GM18517 (cell line): ENCODE data around the gene SLC27A3.
"Not testable (repeated sequence)": the region's sequence is repeated elsewhere in the genome, so short reads cannot be mapped to it uniquely, and the experiment has no call there.

Experiments
- ATAC-seq: cut with Tn5 transposase; IDR thresholded peaks from one replicate; pipeline ENCODE4 v1.9.1; 2021; ENCODE audit warnings: mild to moderate bottlenecking, moderate library complexity; ENCODE audit not compliant: unreplicated experiment

The SLC27A3 gene

DNA sequence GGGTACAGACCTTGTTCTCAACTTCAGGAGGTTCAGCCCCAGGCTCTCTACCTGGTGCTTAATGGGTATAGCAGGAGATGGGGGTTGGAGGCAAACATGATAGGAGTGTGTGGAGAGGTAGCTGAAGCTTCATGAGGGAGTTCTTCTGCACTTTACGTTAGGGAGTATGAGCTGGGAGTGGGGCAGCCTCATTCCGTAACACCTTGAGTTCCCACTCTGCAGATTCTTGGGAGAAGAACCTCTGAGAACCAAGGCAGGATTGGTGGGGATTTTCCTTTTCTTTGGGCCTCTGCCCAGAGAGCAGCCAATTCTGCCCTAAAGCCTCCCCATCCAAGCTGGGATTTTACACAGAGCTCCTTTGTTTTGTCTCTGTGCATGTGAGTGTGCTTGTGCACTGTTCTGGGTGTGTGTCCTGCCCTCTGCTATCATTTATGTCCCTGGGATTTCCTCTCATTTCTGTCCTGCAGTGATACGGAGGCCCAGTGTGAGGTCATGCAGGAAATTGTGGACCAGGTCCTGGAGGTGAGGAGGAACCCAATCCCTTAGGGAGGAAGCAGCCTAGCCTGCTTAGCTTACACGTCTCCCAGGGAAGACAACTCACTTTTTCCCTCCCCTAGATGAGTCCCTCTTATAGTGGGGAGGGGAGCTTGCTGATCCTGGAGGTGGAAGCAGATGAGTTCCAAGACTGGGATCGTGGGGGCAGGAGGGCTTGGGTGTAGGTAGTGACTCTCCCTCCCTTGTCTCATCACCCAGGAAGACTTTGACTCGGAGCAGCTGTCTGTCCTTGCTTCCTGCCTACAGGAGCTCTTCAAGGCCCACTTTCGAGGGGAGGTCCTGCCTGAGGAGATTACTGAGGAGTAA, 11.6 kb upstream of the SLC27A3 start:
- ATAC-seq: no peak

DNA sequence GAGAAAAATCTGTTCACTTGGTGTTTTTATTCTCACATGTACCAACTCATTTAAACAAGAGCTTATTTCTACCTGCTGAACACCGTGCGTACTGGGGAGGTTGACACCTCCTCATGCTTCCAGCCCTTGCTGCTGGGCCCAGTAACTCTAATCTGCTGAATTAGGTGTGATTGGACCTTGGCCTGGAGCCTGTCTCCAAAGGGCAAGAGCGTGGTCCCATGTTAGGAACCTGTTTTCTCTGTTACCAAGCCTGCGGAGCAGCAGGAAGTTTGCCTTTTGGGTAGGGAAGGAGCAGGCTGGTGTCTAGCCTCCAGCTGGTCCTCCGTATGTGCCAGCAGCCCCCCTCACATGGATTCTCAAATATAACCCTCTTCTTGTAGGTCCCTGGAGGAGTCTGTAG, 10.9 kb upstream of the SLC27A3 start:
- ATAC-seq: no peak

DNA sequence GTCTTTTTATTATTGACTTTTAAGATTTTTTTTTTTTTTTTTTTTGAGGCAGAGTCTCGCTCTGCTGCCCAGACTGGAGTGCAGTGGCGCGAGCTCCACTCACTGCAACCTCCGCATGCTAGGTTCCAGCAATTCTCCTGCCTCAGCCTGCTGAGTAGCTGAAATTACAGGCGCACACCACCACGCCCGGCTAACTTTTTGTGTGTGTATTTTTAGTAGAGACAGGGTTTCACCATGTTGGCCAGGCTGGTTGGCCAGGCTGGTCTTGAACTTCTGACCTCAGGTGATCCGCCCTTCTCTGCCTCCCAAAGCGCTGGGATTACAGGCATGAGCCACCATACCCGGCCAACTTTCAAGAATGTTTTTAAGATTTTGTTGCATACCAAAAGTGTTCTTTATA, 8.5 kb upstream of the SLC27A3 start:
- ATAC-seq: not testable (repeated sequence)

DNA sequence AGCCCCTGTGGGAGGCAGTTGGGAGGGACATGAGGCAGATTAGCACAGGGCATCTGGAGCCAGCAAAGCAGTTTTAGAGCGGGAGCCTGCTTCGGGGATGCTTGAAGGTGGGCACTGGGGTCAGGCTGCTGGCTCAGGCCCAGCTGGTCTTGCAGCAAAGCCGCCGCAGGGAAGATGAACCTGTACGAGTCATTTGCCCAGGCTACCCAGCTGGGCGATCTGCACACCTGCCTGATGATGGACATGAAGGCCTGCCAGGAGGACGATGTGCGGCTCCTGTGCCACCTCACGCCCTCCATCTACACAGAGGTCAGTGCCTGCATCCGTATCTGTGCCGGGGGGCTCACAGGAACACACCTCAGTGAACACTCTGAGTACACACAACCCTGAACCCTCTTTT, 7.7 kb upstream of the SLC27A3 start:
- no peak for ATAC-seq

DNA sequence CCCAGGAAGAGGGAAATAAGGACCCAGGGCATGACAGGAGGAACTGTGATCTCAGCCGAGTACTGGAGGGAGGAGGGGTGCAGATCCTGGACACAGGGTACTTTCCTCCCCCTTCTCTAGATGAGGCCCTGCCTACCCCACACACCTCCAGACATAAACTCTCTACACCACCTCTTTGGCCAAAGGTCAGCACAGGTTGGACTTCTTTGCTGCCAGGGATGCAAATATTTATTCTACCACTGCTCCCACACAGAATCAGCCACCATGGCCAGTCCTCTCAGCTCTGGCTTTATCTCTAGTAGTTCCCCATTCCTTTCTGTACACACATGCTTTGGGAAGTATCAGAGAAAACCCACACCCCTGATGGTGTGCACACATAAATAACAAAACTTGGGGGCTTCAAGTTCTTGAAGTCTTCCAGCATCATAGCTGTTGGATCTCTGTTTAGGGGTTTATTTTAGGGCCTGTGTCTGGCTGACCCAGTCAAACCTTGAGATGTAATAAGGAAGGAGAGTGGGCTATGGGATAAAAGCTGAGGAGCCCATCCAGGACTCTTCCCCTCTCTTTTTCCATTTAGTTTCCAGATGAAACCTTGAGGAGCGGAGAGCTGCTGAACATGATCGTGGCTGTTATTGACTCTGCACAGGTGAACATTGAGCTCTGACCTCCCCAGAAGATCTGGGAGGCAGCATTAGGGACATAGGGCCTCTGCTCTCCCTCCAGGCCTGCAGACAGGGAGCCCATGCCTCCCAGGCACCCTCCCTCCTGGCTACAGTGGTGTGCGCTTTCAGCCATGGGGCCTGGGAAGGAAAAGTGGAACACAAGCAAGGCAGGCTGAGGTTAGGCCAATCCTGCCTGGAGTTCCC, 6.7 kb upstream of the SLC27A3 start:
- no peak for ATAC-seq

DNA sequence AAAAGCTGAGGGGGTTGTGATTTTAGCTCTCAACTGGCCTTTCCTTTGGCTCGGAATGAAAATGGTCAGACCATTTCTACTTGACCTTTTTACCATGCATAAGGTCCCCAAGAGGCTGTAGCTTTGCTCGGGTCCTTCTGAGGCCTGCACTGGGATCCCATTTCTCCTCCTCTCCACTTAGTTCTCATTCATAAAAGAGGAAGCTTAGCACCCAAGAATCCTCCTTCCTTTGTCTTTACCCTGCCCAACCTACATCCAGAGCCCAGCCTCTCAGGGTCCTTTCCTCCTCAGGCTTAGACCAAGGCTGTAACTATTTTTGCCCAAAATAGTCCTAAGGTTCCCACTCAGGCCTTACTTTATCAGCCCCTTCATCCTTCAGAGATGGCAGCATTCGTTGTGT, 6.0 kb upstream of the SLC27A3 start:
- no peak for ATAC-seq

DNA sequence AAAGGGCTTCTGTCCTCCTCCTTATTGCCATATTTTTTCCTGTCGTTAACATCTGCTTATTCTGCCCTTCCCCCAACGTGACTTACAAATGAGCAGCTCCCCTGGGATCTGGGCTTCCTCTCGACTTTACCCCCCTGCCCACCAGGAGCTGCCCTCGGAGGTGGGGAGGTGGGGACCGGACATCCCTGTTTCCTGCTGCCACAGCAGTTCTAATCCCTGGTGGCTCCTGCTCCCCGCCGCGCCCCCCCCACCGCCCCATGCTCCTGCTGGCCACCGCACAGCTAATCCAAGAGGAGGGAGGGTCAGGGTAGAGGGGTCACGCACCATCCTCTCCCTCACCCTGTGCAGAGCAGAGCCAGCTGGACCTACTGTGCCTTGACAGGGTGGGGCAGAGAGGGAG, 4.4 kb upstream of the SLC27A3 start:
- ATAC-seq: no peak

DNA sequence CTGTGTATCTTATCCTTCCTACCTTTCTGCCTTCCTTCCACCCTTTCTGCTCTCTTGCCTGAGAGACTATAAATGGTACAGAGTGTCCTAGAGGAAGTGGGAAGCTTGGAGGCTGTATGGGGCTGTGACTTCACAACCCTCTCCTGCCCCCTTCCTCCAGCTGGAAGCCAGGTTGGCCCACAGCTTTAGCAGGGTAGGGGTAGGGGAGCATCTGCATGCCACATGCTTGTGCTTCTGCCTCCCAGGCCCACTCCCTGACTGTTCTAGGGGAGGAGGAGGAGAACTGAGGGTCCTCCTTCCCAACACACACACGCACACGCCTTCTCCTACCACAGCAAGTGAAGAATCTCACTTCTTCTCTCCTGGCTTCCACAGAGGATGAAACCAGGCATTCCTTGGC, 3.9 kb upstream of the SLC27A3 start:
- no peak for ATAC-seq

DNA sequence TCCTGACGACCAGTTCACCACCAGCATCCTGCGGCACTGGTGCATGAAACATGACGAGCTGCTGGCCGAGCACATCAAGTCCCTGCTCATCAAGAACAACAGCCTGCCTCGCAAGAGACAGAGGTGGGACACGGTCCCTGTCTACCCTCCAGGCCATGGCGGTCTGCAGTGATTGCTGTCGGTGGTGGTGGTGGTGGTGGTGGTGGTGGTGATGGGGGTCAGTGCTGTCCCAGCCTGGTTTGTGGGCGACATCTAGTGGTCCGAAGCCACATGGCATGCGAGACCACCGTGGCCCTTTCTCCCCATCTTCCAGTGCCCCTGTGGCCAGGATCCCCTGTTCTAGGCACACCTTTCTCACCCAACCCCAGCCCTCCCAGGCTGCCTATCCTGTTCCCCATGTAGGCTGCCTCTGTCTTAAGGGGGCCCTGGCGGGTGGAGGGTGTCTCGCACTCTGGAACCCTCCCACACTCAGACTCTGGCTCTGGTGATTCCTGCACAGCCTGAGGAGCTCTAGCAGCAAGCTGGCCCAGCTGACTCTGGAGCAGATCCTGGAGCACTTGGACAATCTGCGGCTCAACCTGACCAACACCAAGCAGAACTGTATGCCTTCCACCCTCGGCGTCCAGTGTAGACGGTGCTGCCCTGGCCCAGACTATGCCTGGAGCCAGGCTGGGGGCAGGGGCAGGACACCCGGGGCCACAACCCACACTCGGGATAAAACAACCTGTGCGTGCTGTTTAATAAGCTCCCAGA, 3.2 kb upstream of the SLC27A3 start:
- no peak for ATAC-seq

DNA sequence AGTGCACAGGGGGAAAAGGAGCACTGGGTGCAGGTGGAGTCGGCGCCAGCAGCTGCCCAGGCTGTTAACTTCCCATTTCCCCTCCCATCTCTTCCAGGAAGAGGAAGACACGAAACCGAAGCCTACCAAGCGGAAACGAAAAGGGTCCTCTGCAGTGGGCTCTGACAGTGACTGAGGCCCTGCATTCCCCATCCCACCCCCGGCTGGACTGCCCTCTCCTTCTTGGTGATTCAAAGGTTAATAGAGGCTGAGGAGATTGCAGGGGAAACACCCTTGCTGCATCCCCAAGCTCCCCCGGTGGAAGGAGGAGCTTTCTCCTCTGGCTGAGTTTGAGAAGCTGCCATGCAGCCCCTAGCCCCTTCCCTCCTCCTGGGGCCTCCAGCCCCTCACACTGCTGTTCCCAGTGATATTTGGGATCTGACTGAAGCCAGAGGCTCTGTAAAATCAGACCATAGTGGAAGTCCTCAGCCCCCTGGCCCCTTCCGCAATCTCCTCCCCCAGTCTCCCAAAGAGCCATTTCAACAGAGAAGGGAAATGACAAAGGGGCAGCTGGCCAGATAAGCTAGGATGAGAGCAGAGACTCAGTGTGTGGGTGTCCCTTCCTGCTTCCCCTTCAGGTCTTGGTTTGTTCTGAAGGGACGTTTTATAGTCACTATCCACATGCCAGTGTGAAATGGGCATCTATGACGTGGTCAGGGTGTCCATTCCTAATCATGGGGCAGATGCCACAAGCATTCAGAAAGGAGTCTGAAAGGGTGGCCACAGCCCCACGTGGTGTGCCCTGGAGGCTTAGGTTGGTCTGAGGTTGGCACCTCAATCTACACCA, 1.9 kb upstream of the SLC27A3 start:
- no peak for ATAC-seq

DNA sequence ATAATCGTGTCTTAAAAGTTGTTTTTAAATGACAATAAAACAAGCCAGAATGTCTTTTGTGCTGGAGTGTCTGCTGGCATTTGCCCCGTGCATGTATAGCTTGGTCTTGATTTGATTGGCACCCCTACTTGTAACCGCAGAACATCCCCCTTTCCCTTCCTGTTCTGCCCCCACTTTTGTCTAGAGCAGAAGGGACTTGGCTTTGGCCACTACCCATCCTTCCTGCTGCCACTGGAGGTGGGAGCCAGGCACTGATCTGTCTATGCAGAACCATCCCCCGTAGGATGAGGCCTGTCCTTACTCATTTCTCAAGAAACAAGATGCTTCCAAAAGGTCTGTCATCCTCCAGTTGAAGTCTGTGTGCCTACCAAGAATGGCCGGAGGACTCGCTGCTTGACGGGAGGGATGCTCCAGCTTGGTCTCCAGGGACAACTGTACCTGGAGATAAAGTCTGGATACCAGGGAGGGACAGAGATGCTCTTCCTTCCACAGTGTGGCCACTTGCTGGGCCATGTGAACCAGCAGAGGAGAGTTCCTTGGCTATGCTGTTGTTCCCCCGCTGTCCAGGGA, 1.1 kb upstream of the SLC27A3 start:
- no peak for ATAC-seq

DNA sequence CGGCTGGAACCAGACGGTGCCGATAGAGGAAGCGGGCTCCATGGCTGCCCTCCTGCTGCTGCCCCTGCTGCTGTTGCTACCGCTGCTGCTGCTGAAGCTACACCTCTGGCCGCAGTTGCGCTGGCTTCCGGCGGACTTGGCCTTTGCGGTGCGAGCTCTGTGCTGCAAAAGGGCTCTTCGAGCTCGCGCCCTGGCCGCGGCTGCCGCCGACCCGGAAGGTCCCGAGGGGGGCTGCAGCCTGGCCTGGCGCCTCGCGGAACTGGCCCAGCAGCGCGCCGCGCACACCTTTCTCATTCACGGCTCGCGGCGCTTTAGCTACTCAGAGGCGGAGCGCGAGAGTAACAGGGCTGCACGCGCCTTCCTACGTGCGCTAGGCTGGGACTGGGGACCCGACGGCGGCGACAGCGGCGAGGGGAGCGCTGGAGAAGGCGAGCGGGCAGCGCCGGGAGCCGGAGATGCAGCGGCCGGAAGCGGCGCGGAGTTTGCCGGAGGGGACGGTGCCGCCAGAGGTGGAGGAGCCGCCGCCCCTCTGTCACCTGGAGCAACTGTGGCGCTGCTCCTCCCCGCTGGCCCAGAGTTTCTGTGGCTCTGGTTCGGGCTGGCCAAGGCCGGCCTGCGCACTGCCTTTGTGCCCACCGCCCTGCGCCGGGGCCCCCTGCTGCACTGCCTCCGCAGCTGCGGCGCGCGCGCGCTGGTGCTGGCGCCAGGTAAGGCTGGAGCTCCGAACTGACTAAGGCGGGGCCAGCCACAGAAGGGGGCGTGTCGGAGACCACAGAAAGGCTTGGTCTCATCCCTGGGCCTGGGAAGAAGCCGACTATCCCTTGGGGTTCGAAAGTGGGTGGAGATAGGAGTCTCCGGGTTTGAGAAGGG, 486 bp downstream of the SLC27A3 start:
- no peak for ATAC-seq

DNA sequence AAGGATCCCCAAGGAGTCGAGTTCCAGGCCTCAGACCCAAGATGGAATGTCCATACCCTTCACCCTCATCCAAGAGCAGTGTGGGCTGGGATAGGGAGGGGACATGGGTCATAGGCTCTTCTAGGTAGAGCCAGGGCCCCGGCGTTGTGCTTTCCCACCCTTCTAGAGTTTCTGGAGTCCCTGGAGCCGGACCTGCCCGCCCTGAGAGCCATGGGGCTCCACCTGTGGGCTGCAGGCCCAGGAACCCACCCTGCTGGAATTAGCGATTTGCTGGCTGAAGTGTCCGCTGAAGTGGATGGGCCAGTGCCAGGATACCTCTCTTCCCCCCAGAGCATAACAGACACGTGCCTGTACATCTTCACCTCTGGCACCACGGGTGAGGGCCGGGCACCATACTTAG, 1.1 kb downstream of the SLC27A3 start:
- ATAC-seq: no peak

DNA sequence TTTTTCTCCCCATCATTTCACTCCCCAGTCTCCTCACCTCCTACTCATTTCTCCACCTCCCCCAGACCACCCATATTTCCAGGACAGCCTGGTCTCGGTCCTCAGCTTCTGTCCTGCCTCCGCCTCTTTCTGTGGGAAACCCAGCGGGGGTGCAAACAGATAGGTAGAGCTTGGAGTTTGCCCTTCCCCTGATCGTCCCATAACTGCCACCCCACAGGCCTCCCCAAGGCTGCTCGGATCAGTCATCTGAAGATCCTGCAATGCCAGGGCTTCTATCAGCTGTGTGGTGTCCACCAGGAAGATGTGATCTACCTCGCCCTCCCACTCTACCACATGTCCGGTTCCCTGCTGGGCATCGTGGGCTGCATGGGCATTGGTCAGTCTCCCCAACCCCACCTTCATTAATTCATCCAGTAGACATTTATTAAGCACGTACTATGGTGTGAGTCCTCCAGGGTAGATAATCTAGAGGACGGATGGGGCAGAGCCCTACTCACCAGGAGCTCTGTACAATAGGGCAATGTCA, 1.7 kb downstream of the SLC27A3 start:
- no peak for ATAC-seq

DNA sequence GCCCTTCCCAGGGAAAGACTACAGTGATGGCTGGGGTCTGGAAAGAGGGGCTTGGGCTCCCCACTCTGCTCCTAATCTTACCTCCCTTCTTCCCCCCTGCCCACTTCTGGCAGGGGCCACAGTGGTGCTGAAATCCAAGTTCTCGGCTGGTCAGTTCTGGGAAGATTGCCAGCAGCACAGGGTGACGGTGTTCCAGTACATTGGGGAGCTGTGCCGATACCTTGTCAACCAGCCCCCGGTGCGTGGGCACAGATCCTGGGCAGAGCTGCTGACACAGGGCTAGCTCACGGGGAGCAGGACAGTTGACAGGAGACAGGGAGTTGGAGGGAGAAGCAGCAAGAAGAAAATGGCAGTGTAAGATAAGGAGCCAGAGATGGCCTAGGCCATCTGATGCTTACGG, 2.4 kb downstream of the SLC27A3 start:
- no peak for ATAC-seq

DNA sequence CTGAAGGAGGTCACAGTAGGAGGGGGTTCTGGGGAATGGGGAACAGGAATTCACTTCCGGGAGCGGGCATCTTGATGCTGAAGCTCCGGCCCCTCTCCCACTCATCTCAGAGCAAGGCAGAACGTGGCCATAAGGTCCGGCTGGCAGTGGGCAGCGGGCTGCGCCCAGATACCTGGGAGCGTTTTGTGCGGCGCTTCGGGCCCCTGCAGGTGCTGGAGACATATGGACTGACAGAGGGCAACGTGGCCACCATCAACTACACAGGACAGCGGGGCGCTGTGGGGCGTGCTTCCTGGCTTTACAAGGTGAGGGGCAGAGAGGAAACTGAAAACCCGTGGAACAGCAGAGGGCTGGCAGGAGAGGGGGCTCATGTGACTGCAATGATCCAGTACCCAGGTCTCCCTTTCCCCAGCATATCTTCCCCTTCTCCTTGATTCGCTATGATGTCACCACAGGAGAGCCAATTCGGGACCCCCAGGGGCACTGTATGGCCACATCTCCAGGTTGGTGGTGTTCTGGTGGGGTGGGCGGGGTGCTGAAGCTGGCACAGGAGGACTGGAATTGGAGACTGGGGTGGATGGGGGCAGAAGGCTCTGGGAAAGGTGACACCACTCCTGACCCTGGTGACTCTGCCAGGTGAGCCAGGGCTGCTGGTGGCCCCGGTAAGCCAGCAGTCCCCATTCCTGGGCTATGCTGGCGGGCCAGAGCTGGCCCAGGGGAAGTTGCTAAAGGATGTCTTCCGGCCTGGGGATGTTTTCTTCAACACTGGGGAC, 3.0 kb downstream of the SLC27A3 start:
- no peak for ATAC-seq

DNA sequence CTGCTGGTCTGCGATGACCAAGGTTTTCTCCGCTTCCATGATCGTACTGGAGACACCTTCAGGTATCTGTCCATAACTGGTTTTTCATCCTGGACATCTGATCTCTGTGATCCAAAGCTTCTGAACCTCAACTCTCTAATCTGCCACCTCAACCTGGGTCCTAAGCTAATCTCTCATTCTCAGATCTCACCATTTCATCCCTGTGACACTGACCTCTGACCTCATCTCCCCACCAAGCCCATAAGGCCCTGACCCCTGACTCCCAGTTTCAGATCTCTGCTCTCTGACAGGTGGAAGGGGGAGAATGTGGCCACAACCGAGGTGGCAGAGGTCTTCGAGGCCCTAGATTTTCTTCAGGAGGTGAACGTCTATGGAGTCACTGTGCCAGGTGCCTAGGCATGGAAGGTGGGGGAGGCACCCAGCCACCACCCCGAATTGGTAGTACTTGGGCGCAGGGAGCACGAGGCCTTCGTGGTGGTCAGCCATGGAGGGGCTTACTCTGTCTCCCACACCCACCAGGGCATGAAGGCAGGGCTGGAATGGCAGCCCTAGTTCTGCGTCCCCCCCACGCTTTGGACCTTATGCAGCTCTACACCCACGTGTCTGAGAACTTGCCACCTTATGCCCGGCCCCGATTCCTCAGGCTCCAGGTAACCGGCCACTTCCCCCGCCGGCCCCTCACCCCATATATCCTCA, 3.8 kb downstream of the SLC27A3 start:
- no peak for ATAC-seq
